HepG2 (cell line): Measurements from ENCODE around the gene SIRT7. TPM values are rescaled to one million over a fixed set of nuclear protein-coding genes. Genes with fewer than 3 reads are reported as not detected.
A peak's percentile ranks its signal among the peaks of the same experiment; 100 is the strongest.

ENCODE experiments used
- GABPA ChIP-seq, 2 experiments: IDR thresholded peaks; 2 replicates each; pipeline ENCODE4 v1.6.1; 2011 to 2016; ENCODE audit warnings: low read depth in 2 of 2, low read length in 1 of 2, missing biosample characterization in 1 of 2, missing genetic modification characterization in 1 of 2
- HMG20B ChIP-seq: conservative IDR thresholded peaks from 2 replicates; pipeline ENCODE4 v1.6.1; 2016; ENCODE audit warnings: missing genetic modification reagents, missing compliant biosample characterization
- HOXD1 ChIP-seq: sonication (generic); formaldehyde crosslinking; IDR thresholded peaks from 2 replicates; pipeline ENCODE4 v1.5.0; 2020; ENCODE audit warnings: missing genetic modification reagents
- KAT8 ChIP-seq: IDR thresholded peaks from 2 replicates; pipeline ENCODE4 v1.6.1; 2016; ENCODE audit warnings: missing genetic modification reagents, missing compliant biosample characterization
- KDM1A ChIP-seq: IDR thresholded peaks from 2 replicates; pipeline ENCODE4 v1.6.1; 2016; ENCODE audit warnings: missing compliant biosample characterization
- MTF1 ChIP-seq: sonication (generic); formaldehyde crosslinking; IDR thresholded peaks from 2 replicates; pipeline ENCODE4 v1.5.0; 2020; ENCODE audit warnings: missing genetic modification reagents
- PCBP2 ChIP-seq: fragments of 200-400 bp; formaldehyde crosslinking; optimal IDR thresholded peaks from 2 replicates; pipeline ENCODE3; 2018; ENCODE audit warnings: low read length, low read depth; ENCODE audit not compliant: poor library complexity, severe bottlenecking
- PHF21A ChIP-seq: sonication (generic); formaldehyde crosslinking; IDR thresholded peaks from 2 replicates; pipeline ENCODE4 v1.5.0; 2020; ENCODE audit warnings: mild to moderate bottlenecking, missing genetic modification reagents
- RBM22 ChIP-seq: fragments of 200-400 bp; formaldehyde crosslinking; optimal IDR thresholded peaks from 2 replicates; pipeline ENCODE3; 2017; ENCODE audit warnings: mild to moderate bottlenecking, low read length, moderate library complexity
- REL ChIP-seq: sonication (generic); formaldehyde crosslinking; conservative IDR thresholded peaks from 2 replicates; pipeline ENCODE4 v1.8.0; 2022; ENCODE audit warnings: mild to moderate bottlenecking, missing genetic modification reagents, moderate library complexity
- SAP130 ChIP-seq: IDR thresholded peaks from 2 replicates; pipeline ENCODE4 v1.6.1; 2016; ENCODE audit warnings: low read depth
- SNAPC2 ChIP-seq: sonication (generic); formaldehyde crosslinking; IDR thresholded peaks from 2 replicates; pipeline ENCODE4 v1.8.1; 2022; ENCODE audit warnings: mild to moderate bottlenecking, missing genetic modification reagents
- SP4 ChIP-seq: sonication (generic); formaldehyde crosslinking; IDR thresholded peaks from 2 replicates; pipeline ENCODE4 v1.8.1; 2023; ENCODE audit warnings: mild to moderate bottlenecking, missing genetic modification reagents
- SRSF4 ChIP-seq: fragments of 200-400 bp; formaldehyde crosslinking; IDR thresholded peaks from one replicate; pipeline ENCODE4 v1.6.1; 2018; ENCODE audit warnings: mild to moderate bottlenecking, low read depth, low read length, moderate library complexity; ENCODE audit not compliant: poor library complexity, severe bottlenecking
- TEAD3 ChIP-seq: optimal IDR thresholded peaks from 2 replicates; pipeline ENCODE3; 2016; ENCODE audit warnings: borderline replicate concordance
- THAP11 ChIP-seq: IDR thresholded peaks from 2 replicates; pipeline ENCODE4 v1.6.1; 2016; ENCODE audit warnings: missing biosample characterization, missing genetic modification reagents
- XBP1 ChIP-seq: sonication (generic); formaldehyde crosslinking; IDR thresholded peaks from 2 replicates; pipeline ENCODE4 v1.5.0; 2020; ENCODE audit warnings: missing genetic modification reagents
- ZBTB49 ChIP-seq: sonication (generic); formaldehyde crosslinking; IDR thresholded peaks from 2 replicates; pipeline ENCODE4 v1.4.0; 2020; ENCODE audit warnings: missing genetic modification reagents, borderline replicate concordance
- ZBTB7B ChIP-seq: sonication (generic); formaldehyde crosslinking; IDR thresholded peaks from 2 replicates; pipeline ENCODE4 v1.4.0; 2020; ENCODE audit warnings: missing genetic modification reagents
- ZBTB8A ChIP-seq: sonication (generic); formaldehyde crosslinking; IDR thresholded peaks from 2 replicates; pipeline ENCODE4 v1.4.0; 2020; ENCODE audit warnings: mild to moderate bottlenecking, low read depth, missing genetic modification reagents, borderline replicate concordance
- ZFP1 ChIP-seq: IDR thresholded peaks from 2 replicates; pipeline ENCODE4 v1.6.1; 2016
- ZNF101 ChIP-seq: sonication (generic); formaldehyde crosslinking; IDR thresholded peaks from 2 replicates; pipeline ENCODE4 v1.4.0; 2020; ENCODE audit warnings: mild to moderate bottlenecking, low read depth, missing genetic modification reagents, borderline replicate concordance
- ZNF605 ChIP-seq: sonication (generic); formaldehyde crosslinking; IDR thresholded peaks from 2 replicates; pipeline ENCODE4 v1.8.0; 2022; ENCODE audit warnings: mild to moderate bottlenecking, missing genetic modification reagents
- ZNF672 ChIP-seq: sonication (generic); formaldehyde crosslinking; IDR thresholded peaks from 2 replicates; pipeline ENCODE4 v1.8.1; 2022; ENCODE audit warnings: missing genetic modification reagents
- ZNF724P ChIP-seq: sonication (generic); formaldehyde crosslinking; IDR thresholded peaks from 2 replicates; pipeline ENCODE4 v1.8.0; 2022; ENCODE audit warnings: missing genetic modification reagents, borderline replicate concordance
- ZNF788 ChIP-seq: sonication (generic); formaldehyde crosslinking; IDR thresholded peaks from 2 replicates; pipeline ENCODE4 v1.5.0; 2020; ENCODE audit warnings: mild to moderate bottlenecking, missing genetic modification reagents, borderline replicate concordance
- polyA plus RNA-seq, 8 experiments: library from polyadenylated mRNA; depleted of rRNA in 3 of 8; stranded (reverse) in 7 of 8; unstranded in 1 of 8; fragments of >200 nt; fragmentation: Illumina TruSeq in 4 of 8; extraction: Trizol in 4 of 8; gene quantifications; 2 replicates each; pipeline versions ENCODE4 v1.2.1 to v1.2.3, GENCODE V29; 2011 to 2016; ENCODE audit warnings: low read depth in 4 of 8, missing spikeins in 1 of 8, mixed read lengths in 1 of 8; ENCODE audit not compliant: insufficient read depth in 1 of 8
- total RNA-seq, 5 experiments: library from RNA; depleted of rRNA; stranded (reverse); fragments of >200 nt; fragmentation: Illumina TruSeq; extraction: Trizol; gene quantifications; 2 replicates each; pipeline ENCODE4 v1.2.3, GENCODE V29; 2016; ENCODE audit warnings: low read depth in 1 of 5
- TF ChIP-seq, protein P1 (sequence below): sonication (generic); formaldehyde crosslinking; IDR thresholded peaks from 2 replicates; pipeline ENCODE4 v1.5.1; 2020; ENCODE audit warnings: mild to moderate bottlenecking, moderate library complexity, missing genetic modification reagents
- TF ChIP-seq, protein P2 (sequence below): IDR thresholded peaks from 2 replicates; pipeline ENCODE4 v1.6.1; 2016; ENCODE audit warnings: mild to moderate bottlenecking, missing biosample characterization, missing genetic modification reagents

Gene SIRT7
- total and polyA plus RNA-seq, 2 of the 13 experiments (the other 11 are each of a cell fraction or from before 2014, with no cell fraction given): 8.3 to 24.8 TPM

- no peak for TF ChIP-seq GABPA (IDR thresholded peaks at IDR 0.05; ENCODE audit: low read depth, low read length)
- no peak; the same call in 1 of the 2 replicates for TF ChIP-seq GABPA (CRISPR knock-in tag; IDR thresholded peaks at IDR 0.05; ENCODE audit: low read depth)
- peak; percentile 93; the same call in 1 of the 2 replicates for TF ChIP-seq ZNF672 (CRISPR knock-in tag)
- no peak for TF ChIP-seq ZBTB49 (CRISPR knock-in tag)
- no peak for TF ChIP-seq ZFP1 (CRISPR knock-in tag)
- TF ChIP-seq KAT8: no peak; the same call in 1 of the 2 replicates
- peak; percentile 5 for TF ChIP-seq RBM22
- TF ChIP-seq HMG20B (CRISPR knock-in tag): no peak
- TF ChIP-seq KDM1A (CRISPR knock-in tag): no peak
- TF ChIP-seq, protein P1, sequence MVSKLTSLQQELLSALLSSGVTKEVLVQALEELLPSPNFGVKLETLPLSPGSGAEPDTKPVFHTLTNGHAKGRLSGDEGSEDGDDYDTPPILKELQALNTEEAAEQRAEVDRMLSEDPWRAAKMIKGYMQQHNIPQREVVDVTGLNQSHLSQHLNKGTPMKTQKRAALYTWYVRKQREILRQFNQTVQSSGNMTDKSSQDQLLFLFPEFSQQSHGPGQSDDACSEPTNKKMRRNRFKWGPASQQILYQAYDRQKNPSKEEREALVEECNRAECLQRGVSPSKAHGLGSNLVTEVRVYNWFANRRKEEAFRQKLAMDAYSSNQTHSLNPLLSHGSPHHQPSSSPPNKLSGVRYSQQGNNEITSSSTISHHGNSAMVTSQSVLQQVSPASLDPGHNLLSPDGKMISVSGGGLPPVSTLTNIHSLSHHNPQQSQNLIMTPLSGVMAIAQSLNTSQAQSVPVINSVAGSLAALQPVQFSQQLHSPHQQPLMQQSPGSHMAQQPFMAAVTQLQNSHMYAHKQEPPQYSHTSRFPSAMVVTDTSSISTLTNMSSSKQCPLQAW: 0 out of 2 replicates have a peak, but pooled peaks have one; percentile 15
- no peak for TF ChIP-seq SRSF4
- peak; percentile 43 for TF ChIP-seq TEAD3 (CRISPR knock-in tag)
- TF ChIP-seq SNAPC2 (CRISPR knock-in tag): 0 out of 2 replicates have a peak, but pooled peaks have one; percentile 57
- TF ChIP-seq XBP1 (CRISPR knock-in tag): no peak
- TF ChIP-seq, protein P2, sequence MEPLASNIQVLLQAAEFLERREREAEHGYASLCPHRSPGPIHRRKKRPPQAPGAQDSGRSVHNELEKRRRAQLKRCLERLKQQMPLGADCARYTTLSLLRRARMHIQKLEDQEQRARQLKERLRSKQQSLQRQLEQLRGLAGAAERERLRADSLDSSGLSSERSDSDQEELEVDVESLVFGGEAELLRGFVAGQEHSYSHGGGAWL (CRISPR knock-in tag): peak; percentile 14; the same call in 1 of the 2 replicates
- 0 out of 2 replicates have a peak, but pooled peaks have one; percentile 38 for TF ChIP-seq REL (CRISPR knock-in tag)
- TF ChIP-seq SP4 (CRISPR knock-in tag): peak; percentile 21; the same call in 1 of the 2 replicates
- TF ChIP-seq ZNF101 (CRISPR knock-in tag): no peak
- 0 out of 2 replicates have a peak, but pooled peaks have one; percentile 14 for TF ChIP-seq HOXD1 (CRISPR knock-in tag)
- 0 out of 2 replicates have a peak, but pooled peaks have one; percentile 11 for TF ChIP-seq THAP11 (CRISPR knock-in tag)
- TF ChIP-seq ZNF605 (CRISPR knock-in tag): no peak
- no peak for TF ChIP-seq MTF1 (CRISPR knock-in tag)
- TF ChIP-seq PHF21A: no peak
- peak; percentile 57; the same call in 1 of the 2 replicates for TF ChIP-seq ZNF788 (CRISPR knock-in tag)
- TF ChIP-seq ZNF724P: peak; percentile 36; the same call in 1 of the 2 replicates
- TF ChIP-seq ZBTB8A (CRISPR knock-in tag): no peak
- no peak for TF ChIP-seq ZBTB7B (CRISPR knock-in tag)
- peak; percentile 24; the same call in 1 of the 2 replicates for TF ChIP-seq SAP130 (CRISPR knock-in tag)
- TF ChIP-seq PCBP2: no peak
Observed at GRCh38 chr17:81867991-81868673, 49.8 kb downstream of the SIRT7 start (continued).
